A673 (cell line): Measurements from ENCODE around the gene TICRR.

Experiments
- CTCF ChIP-seq: fragments of 300-800, 200-600 bp; sonication (generic); conservative IDR thresholded peaks from 2 replicates; pipeline ENCODE4 v1.5.1; 2017; ENCODE audit warnings: low read depth, mild to moderate bottlenecking, antibody characterized with exemption, low read length, moderate library complexity, mixed read lengths
- EZH2 ChIP-seq: fragments of 200-600 bp; sonication (generic); IDR thresholded peaks from 2 replicates; pipeline ENCODE4 v1.6.1; 2017; ENCODE audit warnings: borderline replicate concordance, low read depth, mild to moderate bottlenecking, mixed read lengths, antibody characterized with exemption, low read length; ENCODE audit not compliant: poor library complexity, severe bottlenecking

GRCh38 chr15:89627256-89627970 lies 52.1 kb downstream of the TICRR start:
- TF ChIP-seq CTCF (no peak), EZH2 (no peak)
